HFFc6 (cell line): ENCODE results near the gene OR5H14. TPM values are rescaled to one million over a fixed set of nuclear protein-coding genes. Genes with fewer than 3 reads are reported as not detected.

Experiments used
- total RNA-seq, 6 experiments: library from RNA; stranded (reverse); fragmentation: NEBNext Ultra II Directional; extraction: Animal tissue kit (Norgen Biotek cat#: 25700); gene quantifications; 2 replicates in 1 of 6; 3 replicates in 5 of 6; pipeline ENCODE4 v1.2.3, GENCODE V29; 2021

The OR5H14 gene
- total RNA-seq, 6 experiments from 2014 or later = not detected

Other genes with a start within 250 kb of the OR5H14 start
- gene RIOX2, start 175.0 kb upstream of the OR5H14 start, total RNA-seq = 10 to 100 TPM; 27.3 to 38.4 (median 31.3) TPM
- not detected for gene GABRR3, start 112.2 kb upstream of the OR5H14 start, total RNA-seq
- gene OR5AC2, start 60.3 kb upstream of the OR5H14 start, total RNA-seq = not detected
- not detected for gene OR5H1, start 16.8 kb upstream of the OR5H14 start, total RNA-seq
- not detected for gene OR5H15, start 19.2 kb downstream of the OR5H14 start, total RNA-seq
- not detected for gene OR5H6, start 116.8 kb downstream of the OR5H14 start, total RNA-seq
- gene OR5H2, start 135.0 kb downstream of the OR5H14 start, total RNA-seq = not detected
- not detected for gene OR5K4, start 206.4 kb downstream of the OR5H14 start, total RNA-seq
- not detected for gene OR5K3, start 243.2 kb downstream of the OR5H14 start, total RNA-seq